Osteocyte (in vitro differentiated cells): ENCODE results near the gene NETO2. TPM values are rescaled to one million over a fixed set of nuclear protein-coding genes. Genes with fewer than 3 reads are reported as not detected.

ENCODE experiments used
- DNase-seq: peaks from one replicate; pipeline ENCODE4 v3.0.0; 2021; ENCODE audit warnings: mixed read lengths; ENCODE audit not compliant: unreplicated experiment; ENCODE audit errors: extremely low spot score
- H3K27ac Mint-ChIP-seq: one replicate; pipeline ENCODE4 v1.8.0; 2021; ENCODE audit warnings: mild to moderate bottlenecking, mixed read lengths; ENCODE audit not compliant: unreplicated experiment
- H3K27me3 Mint-ChIP-seq: one replicate; pipeline ENCODE4 v1.8.0; 2021; ENCODE audit warnings: mixed read lengths; ENCODE audit not compliant: unreplicated experiment
- H3K36me3 Mint-ChIP-seq: one replicate; pipeline ENCODE4 v1.8.0; 2021; ENCODE audit warnings: mixed read lengths; ENCODE audit not compliant: unreplicated experiment
- H3K4me1 Mint-ChIP-seq: one replicate; pipeline ENCODE4 v1.8.0; 2021; ENCODE audit warnings: mixed read lengths; ENCODE audit not compliant: unreplicated experiment
- H3K4me3 Mint-ChIP-seq: one replicate; pipeline ENCODE4 v1.8.0; 2021; ENCODE audit warnings: mild to moderate bottlenecking, moderate library complexity, mixed read lengths; ENCODE audit not compliant: unreplicated experiment
- H3K9me3 Mint-ChIP-seq: one replicate; pipeline ENCODE4 v1.8.0; 2021; ENCODE audit warnings: mixed read lengths; ENCODE audit not compliant: unreplicated experiment
- CTCF ChIP-seq: fragments of 200-600 bp; sonication (generic); IDR thresholded peaks from 2 replicates; pipeline ENCODE4 v1.5.0; 2021; ENCODE audit warnings: antibody characterized with exemption, mild to moderate bottlenecking, moderate library complexity
- total RNA-seq: library from RNA; stranded (reverse); gene quantifications from 2 replicates; pipeline ENCODE4 v1.2.1, GENCODE V29; 2021

The NETO2 gene
- total RNA-seq, 1 donor from 2014 or later, result 16.7 TPM

GRCh38 chr16:47069841-47070584 is 73.7 kb downstream of the NETO2 start:
- no peak for TF ChIP-seq CTCF
- peak; percentile 62 for DNase-seq
- Mint-ChIP-seq H3K4me3 (no peak overlapping the region), H3K36me3 (no peaks in the 10 kb centered on the region), H3K27ac (no peak overlapping the region), H3K27me3 (peaks cover 24% of the 10 kb centered on the region), H3K9me3 (peaks cover 6% of the 10 kb centered on the region), H3K4me1 (no peaks in the 10 kb centered on the region)

- Mint-ChIP-seq H3K27me3 (peaks cover 24% of the 10 kb centered on the region), H3K27ac (no peak overlapping the region)
These were observed 74.4 kb downstream of the NETO2 start for GRCh38 chr16:47069313-47069712.

GRCh38 chr16:47067203-47067602 is 76.5 kb downstream of the NETO2 start:
- Mint-ChIP-seq H3K9me3 (peaks cover 4% of the 10 kb centered on the region), H3K4me3 (no peak overlapping the region), H3K36me3 (no peaks in the 10 kb centered on the region), H3K27ac (no peak overlapping the region), H3K4me1 (no peaks in the 10 kb centered on the region), H3K27me3 (peaks cover 13% of the 10 kb centered on the region)
- no peak for TF ChIP-seq CTCF
- peak; percentile 67 for DNase-seq

More at GRCh38 chr16:47069313-47069712, 74.4 kb downstream of the NETO2 start:
- no peak for DNase-seq
- H3K36me3 Mint-ChIP-seq, result no peaks in the 10 kb centered on the region
- TF ChIP-seq CTCF, result no peak
- H3K9me3 Mint-ChIP-seq, result peaks cover 6% of the 10 kb centered on the region
- no peaks in the 10 kb centered on the region for H3K4me1 Mint-ChIP-seq
- no peak overlapping the region for H3K4me3 Mint-ChIP-seq

GRCh38 chr16:47065766-47066688 is 77.7 kb downstream of the NETO2 start:
- no peak overlapping the region for H3K4me3 Mint-ChIP-seq
- no peaks in the 10 kb centered on the region for H3K9me3 Mint-ChIP-seq
- DNase-seq, result peak; percentile 64
- H3K27ac Mint-ChIP-seq, result no peak overlapping the region
- no peak for TF ChIP-seq CTCF
- H3K36me3 Mint-ChIP-seq, result no peaks in the 10 kb centered on the region
- no peaks in the 10 kb centered on the region for H3K4me1 Mint-ChIP-seq
- H3K27me3 Mint-ChIP-seq, result peaks cover 9% of the 10 kb centered on the region

- H3K27ac Mint-ChIP-seq, result no peak overlapping the region
- TF ChIP-seq CTCF, result no peak
- no peaks in the 10 kb centered on the region for H3K9me3 Mint-ChIP-seq
- no peaks in the 10 kb centered on the region for H3K4me1 Mint-ChIP-seq
- peak; percentile 66 for DNase-seq
- H3K36me3 Mint-ChIP-seq, result no peaks in the 10 kb centered on the region
- peaks cover 9% of the 10 kb centered on the region for H3K27me3 Mint-ChIP-seq
- H3K4me3 Mint-ChIP-seq, result no peak overlapping the region
These were observed 79.0 kb downstream of the NETO2 start for GRCh38 chr16:47064775-47065174.
